ENCODE measurements around the gene KHNYN. TPM values are rescaled to one million over a fixed set of nuclear protein-coding genes. Genes with fewer than 3 reads are reported as not detected.

Gene KHNYN
- total and polyA plus RNA-seq, 9 donors, result 35.1 to 84.8 (median 65.2) TPM

DNA sequence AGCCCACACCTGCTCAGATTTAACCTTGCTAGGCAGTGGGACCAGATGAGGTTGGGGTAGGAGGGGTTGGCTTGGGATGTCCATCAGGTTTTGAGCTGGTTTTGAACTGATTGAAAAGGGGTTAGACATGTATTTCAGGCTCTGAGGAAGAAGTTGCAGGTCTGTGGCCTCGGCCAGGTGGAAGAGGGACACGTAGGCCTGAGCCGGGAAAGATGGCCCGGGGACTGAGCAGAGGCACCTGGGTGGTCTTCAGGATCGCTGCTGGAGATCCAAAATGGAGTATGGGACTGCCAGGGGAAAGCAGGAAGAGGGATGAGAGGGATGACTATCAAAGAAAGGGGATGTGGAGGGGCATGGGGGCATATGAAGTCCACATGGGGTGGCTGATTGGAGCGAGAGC, 23.3 kb upstream of the KHNYN start:
- Histone ChIP-seq H3K9me3 (no peaks in the 10 kb centered on the region), H3K36me3 (no peaks in the 10 kb centered on the region), H3K4me3 (no peak overlapping the region), H3K27me3 (no peaks in the 10 kb centered on the region), H3K4me1 (ENCODE audit: insufficient read depth) (peaks cover 21% of the 10 kb centered on the region), H3K27ac (peak overlapping the region in 1 of 2 donors; percentile 7)
- intact Hi-C loops (cut with DNase I), result no loop called here
- no peak for DNase-seq
- 89 to 94% (median 91%) methylated on average over 6 of the region's 6 CpGs for WGBS, 3 donors
- TF ChIP-seq, protein P1, sequence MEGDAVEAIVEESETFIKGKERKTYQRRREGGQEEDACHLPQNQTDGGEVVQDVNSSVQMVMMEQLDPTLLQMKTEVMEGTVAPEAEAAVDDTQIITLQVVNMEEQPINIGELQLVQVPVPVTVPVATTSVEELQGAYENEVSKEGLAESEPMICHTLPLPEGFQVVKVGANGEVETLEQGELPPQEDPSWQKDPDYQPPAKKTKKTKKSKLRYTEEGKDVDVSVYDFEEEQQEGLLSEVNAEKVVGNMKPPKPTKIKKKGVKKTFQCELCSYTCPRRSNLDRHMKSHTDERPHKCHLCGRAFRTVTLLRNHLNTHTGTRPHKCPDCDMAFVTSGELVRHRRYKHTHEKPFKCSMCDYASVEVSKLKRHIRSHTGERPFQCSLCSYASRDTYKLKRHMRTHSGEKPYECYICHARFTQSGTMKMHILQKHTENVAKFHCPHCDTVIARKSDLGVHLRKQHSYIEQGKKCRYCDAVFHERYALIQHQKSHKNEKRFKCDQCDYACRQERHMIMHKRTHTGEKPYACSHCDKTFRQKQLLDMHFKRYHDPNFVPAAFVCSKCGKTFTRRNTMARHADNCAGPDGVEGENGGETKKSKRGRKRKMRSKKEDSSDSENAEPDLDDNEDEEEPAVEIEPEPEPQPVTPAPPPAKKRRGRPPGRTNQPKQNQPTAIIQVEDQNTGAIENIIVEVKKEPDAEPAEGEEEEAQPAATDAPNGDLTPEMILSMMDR (IDR thresholded peaks at IDR 0.05), result no peak
- TF ChIP-seq POLR2A (IDR thresholded peaks at IDR 0.05) (no peak), EP300 (IDR thresholded peaks at IDR 0.05) (no peak)

DNA sequence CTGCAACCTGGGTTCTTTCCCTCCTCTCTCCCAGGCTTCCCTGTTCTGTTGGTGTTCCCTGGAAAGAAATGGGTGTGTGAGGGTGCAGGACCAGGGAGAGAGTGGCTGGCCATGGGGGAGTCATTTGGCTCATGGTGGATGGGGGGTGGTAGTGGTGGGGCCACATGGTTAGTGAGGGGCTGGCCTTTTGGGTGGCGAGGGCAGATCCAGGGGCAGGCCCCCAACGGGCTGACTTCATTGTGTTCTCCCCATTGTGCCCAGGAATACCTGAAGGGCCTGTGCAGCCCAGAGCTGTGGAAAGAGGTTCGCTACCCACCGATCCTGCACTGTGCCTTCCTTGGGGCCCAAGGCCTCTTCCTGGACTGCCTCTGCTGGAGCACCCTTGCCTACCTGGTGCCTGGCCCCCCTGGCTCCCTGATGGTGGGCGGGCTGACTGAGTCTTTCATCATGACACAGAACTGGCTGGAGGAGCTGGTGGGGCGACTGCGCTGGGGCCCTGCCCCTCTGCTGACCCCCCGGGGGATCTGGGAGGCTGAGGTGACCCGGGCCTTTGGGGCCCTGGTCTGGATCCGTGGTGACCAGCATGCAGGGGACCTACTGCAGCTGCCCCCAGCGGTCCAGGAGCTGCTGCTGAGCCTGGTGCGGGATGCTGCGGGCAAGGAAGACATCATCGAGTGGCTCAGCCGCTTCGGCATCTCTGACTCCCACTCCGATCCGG, 22.0 kb upstream of the KHNYN start:
- no peak overlapping the region for H3K27ac ChIP-seq
- no peaks in the 10 kb centered on the region for H3K36me3 ChIP-seq
- WGBS, 3 donors, result 82 to 89% (median 87%) methylated on average over 17 to 18 of the region's 18 CpGs
- DNase-seq, result peak in 2 of 5 donors; percentile 19 to 29
- peaks cover 17% of the 10 kb centered on the region for H3K4me1 ChIP-seq (ENCODE audit: insufficient read depth)
- H3K4me3 ChIP-seq, result no peak overlapping the region
- H3K9me3 ChIP-seq, result no peaks in the 10 kb centered on the region
- intact Hi-C loops (cut with DNase I), result no loop called here
- no peaks in the 10 kb centered on the region for H3K27me3 ChIP-seq
- TF ChIP-seq, protein P1 (IDR thresholded peaks at IDR 0.05), result no peak
- no peak for TF ChIP-seq EP300 (IDR thresholded peaks at IDR 0.05)
- no peak for TF ChIP-seq POLR2A (IDR thresholded peaks at IDR 0.05)

DNA sequence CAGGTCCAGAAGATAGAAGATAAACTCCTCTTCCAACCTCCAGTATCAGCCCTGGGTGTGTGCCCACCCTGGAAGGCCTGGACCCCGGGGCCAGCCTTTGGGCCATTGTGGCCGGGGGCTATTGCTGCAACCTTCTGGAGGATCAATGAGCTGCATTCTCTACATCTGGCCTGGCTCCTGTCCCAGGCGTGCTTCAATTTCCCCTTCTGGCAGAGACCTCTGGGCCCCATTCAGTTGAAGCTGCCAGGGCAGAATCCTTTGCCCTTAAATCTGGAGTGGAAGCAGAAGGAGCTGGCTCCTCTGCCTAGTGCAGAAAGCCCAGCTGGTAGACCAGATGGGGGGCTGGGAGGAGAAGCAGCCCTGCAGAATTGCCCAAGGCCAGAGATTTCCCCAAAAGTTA, 21.0 kb upstream of the KHNYN start:
- no peaks in the 10 kb centered on the region for H3K9me3 ChIP-seq
- 23 to 67% (median 25%) methylated on average over 3 of the region's 3 CpGs for WGBS, 3 donors
- intact Hi-C loops (cut with DNase I), result no loop called here
- TF ChIP-seq, protein P1 (IDR thresholded peaks at IDR 0.05), result no peak
- no peak for TF ChIP-seq POLR2A (IDR thresholded peaks at IDR 0.05)
- DNase-seq, result peak in 2 of 5 donors; percentile 19 to 47
- H3K36me3 ChIP-seq, result no peaks in the 10 kb centered on the region
- H3K27ac ChIP-seq, result no peak overlapping the region
- H3K27me3 ChIP-seq, result no peaks in the 10 kb centered on the region
- peaks cover 14% of the 10 kb centered on the region for H3K4me1 ChIP-seq (ENCODE audit: insufficient read depth)
- no peak overlapping the region for H3K4me3 ChIP-seq

DNA sequence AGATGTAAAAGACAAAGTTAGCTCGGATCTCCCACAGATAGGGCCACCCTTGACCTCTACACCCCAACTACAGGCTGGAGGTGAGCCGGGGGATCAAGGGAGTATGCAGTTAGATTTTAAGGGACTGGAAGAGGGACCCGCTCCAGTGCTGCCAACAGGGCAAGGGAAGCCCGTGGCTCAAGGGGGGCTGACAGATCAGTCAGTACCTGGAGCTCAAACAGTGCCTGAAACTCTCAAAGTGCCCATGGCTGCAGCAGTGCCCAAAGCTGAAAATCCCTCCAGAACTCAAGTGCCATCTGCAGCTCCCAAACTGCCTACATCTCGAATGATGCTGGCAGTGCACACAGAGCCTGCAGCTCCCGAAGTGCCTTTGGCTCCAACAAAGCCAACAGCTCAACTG, 20.6 kb upstream of the KHNYN start:
- H3K36me3 ChIP-seq, result no peaks in the 10 kb centered on the region
- no peaks in the 10 kb centered on the region for H3K9me3 ChIP-seq
- peak in 1 of 5 donors; percentile 29 for DNase-seq
- 69 to 83% (median 77%) methylated on average over 6 of the region's 6 CpGs for WGBS, 3 donors
- H3K4me1 ChIP-seq (ENCODE audit: insufficient read depth), result peaks cover 12% of the 10 kb centered on the region
- intact Hi-C loops (cut with DNase I), result no loop called here
- H3K27me3 ChIP-seq, result no peaks in the 10 kb centered on the region
- TF ChIP-seq POLR2A (IDR thresholded peaks at IDR 0.05) (no peak), EP300 (IDR thresholded peaks at IDR 0.05) (no peak)
- TF ChIP-seq, protein P1 (IDR thresholded peaks at IDR 0.05), result no peak
- H3K4me3 ChIP-seq, result no peak overlapping the region
- no peak overlapping the region for H3K27ac ChIP-seq

All from ovary (tissue), 9 donors.